Central memory CD4-positive, alpha-beta T cell (primary cell): Measurements from ENCODE around the gene PEMT.

ENCODE experiments used
- DNase-seq: peaks from one replicate; pipeline ENCODE4 v3.0.0; 2022

PEMT gene

GRCh38 chr17:17532991-17533390, 58.5 kb downstream of the PEMT start:
- no peak for DNase-seq

GRCh38 chr17:17531156-17531555, 60.4 kb downstream of the PEMT start:
- no peak for DNase-seq

GRCh38 chr17:17528696-17529652, 62.5 kb downstream of the PEMT start:
- no peak for DNase-seq

- no peak for DNase-seq
These were observed 63.5 kb downstream of the PEMT start for GRCh38 chr17:17527956-17528500.

- no peak for DNase-seq
These were observed 64.0 kb downstream of the PEMT start for GRCh38 chr17:17527534-17527933.

GRCh38 chr17:17526369-17526768, 65.1 kb downstream of the PEMT start:
- DNase-seq: no peak

GRCh38 chr17:17525956-17526355, 65.6 kb downstream of the PEMT start:
- DNase-seq: no peak

GRCh38 chr17:17525311-17525710, 66.2 kb downstream of the PEMT start:
- no peak for DNase-seq

GRCh38 chr17:17523731-17524490, 67.6 kb downstream of the PEMT start:
- no peak for DNase-seq

GRCh38 chr17:17523001-17523730, 68.3 kb downstream of the PEMT start:
- no peak for DNase-seq

- DNase-seq: no peak
These were observed 70.8 kb downstream of the PEMT start for GRCh38 chr17:17520599-17521232.

GRCh38 chr17:17519886-17520285, 71.6 kb downstream of the PEMT start:
- DNase-seq: no peak

- DNase-seq: no peak
These were observed 72.6 kb downstream of the PEMT start for GRCh38 chr17:17518951-17519350.

GRCh38 chr17:17518014-17518413, 73.5 kb downstream of the PEMT start:
- no peak for DNase-seq

- no peak for DNase-seq
These were observed 74.4 kb downstream of the PEMT start for GRCh38 chr17:17516941-17517720.

GRCh38 chr17:17515934-17516930, 75.3 kb downstream of the PEMT start:
- no peak for DNase-seq

- no peak for DNase-seq
These were observed 76.2 kb downstream of the PEMT start for GRCh38 chr17:17514993-17515933.

- no peak for DNase-seq
These were observed 77.0 kb downstream of the PEMT start for GRCh38 chr17:17514361-17514992.

GRCh38 chr17:17513626-17514025, 77.9 kb downstream of the PEMT start:
- no peak for DNase-seq
